HG02623 (cell line): ENCODE data around the gene IRX4.

ENCODE experiments used
- ATAC-seq: cut with Tn5 transposase; IDR thresholded peaks from one replicate; pipeline ENCODE4 v1.9.1; 2021; ENCODE audit warnings: moderate library complexity; ENCODE audit not compliant: unreplicated experiment

Gene IRX4

DNA sequence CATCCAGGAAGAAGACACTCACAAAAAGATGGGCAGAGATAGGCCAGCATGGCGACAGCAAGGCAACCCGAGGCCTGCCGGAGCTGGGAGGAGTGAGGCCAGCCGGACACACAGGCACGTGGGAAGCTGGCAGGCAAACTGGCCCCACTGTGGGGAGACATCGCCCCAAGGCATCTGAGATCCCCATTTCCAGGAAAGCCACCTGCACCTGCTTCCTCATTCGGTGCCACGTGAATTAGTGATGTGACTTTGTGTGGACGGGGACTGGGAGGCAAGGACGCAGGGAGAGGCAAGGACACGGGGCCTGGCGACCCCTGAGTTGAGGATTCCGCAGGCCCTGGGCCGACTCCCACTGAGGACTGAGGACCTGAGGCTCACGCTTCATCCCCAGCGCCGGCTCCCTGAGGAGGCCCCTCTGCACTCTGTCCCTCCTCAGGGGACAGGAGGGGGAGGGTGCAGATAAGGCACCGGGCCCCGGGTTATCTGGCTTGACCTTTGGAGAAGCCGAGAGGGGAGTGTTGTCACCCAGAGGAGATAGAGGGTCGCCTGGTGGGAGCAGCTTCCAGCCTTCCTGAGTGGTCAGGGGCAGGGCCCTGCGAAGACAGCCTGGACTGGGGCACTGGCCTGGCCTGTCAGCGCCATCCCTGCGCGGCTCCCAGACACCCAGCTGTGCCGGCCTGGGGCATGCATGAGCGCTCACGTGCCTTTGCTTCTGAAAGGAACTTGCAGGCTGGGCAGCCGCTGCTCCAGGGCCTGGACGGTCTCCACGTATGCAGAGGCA is 41.8 kb downstream of the IRX4 start:
- no peak for ATAC-seq

DNA sequence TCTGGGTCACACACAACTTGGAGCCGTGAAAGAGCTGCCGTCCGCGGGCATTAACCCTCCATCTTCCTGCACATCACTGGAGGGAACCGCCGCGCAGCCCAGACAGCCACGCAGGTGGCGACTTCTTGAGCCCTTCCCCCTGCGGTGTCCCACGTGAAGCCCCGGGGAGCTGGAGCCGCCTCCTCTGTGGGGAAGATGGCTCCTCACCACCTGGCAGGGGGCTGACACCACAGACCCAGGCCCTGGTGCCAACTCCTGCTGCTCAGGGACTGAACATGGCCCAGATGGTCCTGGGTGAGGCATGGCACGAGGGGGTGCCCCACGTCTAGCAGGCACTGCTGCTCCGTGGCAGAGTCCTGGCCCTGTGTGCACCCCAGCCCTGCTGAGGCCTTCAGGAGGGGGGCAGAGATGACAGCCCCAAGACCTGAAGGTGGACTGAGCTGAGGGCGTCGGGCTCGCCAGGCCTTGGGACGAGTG is 42.6 kb downstream of the IRX4 start:
- ATAC-seq: no peak

DNA sequence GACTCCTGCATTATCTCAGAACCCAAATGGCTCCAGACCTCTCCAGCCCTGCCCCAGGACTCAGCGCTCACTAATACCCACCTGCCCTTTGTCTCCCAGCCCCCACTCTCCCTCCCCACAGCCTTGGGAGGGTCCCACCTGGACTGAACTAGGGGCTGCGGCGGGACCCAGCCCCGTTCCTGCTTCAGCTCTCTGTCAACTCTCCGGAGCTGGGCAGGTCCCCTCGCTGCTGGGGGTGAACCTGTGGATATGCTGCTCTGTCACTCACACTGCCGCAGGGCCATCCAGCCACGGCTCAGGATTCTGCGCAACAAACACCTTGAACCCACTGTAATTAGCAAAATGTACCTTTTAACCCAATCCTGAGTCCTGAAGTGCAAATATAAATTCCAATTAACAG is 44.7 kb downstream of the IRX4 start:
- ATAC-seq: no peak

DNA sequence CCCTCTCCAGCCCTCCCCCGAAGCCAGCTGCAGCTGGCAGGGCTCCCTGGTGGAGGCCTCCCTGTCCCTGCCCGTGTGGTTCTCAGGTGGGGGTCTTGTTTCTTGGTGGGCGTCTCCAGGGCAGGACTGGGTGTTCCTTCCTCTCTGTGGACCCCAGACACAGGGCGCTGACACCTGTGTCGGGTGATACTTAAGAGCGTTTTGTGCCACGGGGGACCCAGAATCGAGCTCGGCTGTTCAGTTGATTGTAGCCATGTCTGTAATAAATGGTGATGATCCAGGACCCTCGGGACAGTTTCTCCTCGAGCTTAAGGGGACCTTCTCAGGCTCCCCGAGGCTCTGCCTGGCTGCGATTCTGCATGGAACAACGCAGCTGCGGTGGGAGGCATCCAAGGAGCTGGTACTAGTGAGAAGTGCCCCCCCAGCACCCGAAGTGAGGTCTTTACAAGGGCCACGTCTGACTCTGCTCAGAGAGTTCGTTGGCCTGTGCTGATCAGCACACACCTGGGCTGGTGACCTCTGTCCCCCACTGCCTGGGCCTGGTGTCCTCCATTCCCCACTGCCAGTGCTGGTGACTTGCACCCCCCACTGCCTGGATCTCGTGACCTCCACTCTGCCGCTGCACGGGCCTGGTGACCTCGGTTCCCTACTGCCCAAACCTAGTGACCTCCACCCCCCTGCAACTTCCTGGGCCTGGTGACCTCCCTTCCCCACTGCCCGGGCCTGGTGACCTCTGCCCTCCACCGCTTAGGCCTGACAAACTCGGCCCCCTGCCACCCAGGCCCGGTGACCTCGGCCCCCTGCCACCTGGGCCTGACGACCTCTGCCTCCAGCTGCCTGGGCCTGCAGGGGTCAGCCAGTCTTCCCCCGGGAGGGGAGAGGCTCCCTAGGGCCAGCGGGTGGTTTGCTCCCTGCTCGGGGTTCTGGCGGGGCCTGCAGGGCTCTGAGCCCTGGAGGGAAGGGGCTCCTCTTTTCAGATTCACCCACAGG is 45.5 kb downstream of the IRX4 start:
- ATAC-seq: no peak

DNA sequence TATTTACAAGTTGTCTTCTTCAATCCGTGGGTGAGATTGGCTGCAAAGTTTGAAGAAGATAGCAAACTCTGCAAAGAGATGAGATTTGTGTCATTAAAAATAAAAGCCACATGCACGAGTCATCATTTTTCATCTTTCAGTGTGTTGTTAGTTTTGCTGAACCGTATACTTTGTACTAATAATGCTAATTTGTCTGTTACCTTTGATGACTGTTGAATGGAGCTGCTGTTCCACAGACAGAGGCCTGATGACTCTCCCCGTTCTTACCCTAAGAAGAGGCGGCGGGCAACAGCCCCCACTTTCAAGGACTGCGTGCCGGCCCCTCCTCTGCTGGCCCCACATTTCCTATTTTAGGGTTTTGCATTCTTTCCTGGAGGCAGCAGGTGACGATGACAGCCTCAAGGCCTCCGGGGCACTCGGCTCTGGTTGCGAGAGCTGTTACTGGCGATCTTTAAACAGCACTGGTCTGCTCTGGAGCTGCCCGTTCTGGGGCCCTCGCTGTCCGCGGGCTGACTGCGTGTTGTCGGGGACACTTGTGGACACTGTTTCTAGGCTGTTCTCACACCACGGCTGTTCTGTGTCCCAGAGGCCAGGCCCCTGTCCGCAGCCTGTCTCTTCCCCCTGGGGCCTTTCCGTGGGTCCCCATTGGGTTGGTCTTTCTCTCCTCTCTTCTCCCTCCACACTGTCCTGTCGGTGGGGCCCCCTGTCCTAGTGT is 46.4 kb downstream of the IRX4 start:
- no peak for ATAC-seq

DNA sequence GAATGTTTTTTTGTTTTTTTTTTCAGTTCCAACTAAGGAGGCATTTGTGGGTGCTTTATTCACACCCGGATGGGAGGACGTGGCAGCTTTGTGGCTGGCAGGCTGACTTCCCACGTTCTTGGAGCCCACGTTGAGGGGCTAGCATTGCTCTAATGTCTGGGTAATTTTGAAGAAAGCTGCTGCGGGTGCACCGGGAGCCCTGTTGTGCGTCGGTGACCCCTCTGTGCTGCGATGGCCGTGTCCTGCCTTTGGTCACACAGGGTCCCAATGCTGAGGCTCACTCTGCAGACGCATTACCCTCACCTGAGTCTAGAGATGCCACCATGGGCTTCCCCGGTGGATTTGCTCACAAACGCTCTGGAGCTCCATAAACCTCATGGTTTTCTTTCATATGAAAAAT is 47.3 kb downstream of the IRX4 start:
- ATAC-seq: no peak

DNA sequence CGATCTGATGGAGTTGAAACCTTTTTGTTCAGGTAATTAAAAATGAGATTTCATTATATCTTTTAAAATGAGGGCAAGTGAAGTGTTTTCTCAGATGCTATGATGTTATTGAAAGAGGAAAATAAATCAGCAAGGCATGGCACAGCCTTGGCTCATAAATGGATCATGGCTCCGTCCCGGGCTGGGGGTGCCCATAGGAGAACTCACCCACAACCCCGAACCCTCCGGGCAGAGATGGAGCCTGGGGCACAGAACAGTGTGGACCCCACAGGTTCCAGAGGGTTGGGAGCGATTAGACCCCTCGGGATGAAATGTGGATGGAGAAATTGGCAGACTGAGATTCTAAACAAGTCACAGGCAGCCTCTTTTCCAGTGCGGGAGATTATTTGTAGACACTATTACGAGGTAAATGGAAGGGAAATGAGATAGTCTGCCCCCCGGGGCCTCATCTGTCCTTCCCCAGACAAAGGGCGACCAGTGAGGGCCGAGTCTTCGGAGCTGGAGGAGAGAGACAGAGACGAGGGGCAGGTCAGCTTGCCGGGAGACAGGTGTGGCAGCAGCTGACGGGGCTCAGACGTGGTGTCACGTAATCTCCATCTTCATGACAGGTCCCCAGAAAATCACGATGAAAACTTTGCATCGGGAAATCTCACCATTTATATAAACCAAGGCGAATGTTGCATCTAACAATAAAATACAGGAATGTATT is 47.9 kb downstream of the IRX4 start:
- no peak for ATAC-seq

DNA sequence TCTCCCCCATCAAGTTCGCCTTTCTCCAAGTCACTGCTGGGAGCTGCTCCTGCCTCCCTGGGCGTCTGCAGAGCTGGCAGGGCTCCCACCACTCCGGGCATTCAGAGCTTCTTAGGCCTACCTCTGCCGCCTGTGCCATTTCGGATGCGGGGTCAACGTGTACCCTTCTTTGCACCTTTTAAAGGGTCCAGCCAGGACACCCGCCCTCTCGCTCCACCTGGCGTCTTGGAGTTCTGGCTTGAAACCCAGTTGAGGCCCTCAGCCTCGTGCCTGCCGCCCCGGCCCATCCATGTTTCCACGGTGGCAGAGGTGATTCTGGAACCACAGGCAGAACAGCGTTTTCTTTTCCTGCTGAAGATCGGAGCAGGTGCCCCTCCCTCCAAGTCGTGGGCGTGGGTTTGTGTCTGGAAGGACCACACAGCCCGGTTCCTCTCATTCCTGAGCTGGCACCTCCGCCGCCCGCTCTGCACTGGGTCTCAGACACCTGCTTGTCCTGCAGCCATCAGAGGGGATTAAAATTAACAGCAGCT is 48.6 kb downstream of the IRX4 start:
- ATAC-seq: no peak

DNA sequence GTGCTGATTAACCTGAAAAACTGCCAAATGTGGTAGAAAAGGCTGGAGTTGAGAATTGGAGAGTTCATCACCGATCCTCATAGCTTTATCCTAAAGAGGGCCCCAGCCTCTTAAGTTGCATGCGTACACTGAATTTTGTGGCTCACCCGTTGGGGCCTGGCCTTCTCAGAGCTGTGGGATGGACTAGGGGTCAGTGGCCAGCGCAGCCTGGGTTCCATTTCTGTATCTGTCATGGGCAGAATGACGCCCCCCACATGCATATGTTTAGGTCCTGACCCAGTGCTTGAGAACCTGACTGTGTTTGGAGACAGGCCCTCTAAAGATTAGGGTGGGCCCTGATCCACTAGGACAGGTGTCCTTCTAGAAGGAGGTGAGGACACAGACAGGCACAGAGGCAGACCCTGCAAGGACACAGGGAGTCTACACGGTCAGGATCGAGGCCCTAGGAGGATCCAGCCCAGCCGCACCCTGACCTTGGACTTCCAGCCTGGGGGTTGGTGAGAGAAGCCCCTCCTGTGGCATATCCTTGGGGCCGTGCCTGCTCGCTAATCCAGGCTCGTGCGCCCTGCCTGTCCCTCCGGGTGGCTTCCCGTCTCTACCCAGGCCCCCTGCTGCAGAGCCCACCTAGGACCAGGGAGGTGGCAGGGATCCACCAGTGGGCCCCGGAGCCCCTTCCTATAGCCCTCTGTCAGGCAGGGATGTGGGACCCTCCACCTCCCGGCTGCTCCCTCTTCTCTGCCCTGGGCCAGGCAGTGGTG is 49.3 kb downstream of the IRX4 start:
- no peak for ATAC-seq

DNA sequence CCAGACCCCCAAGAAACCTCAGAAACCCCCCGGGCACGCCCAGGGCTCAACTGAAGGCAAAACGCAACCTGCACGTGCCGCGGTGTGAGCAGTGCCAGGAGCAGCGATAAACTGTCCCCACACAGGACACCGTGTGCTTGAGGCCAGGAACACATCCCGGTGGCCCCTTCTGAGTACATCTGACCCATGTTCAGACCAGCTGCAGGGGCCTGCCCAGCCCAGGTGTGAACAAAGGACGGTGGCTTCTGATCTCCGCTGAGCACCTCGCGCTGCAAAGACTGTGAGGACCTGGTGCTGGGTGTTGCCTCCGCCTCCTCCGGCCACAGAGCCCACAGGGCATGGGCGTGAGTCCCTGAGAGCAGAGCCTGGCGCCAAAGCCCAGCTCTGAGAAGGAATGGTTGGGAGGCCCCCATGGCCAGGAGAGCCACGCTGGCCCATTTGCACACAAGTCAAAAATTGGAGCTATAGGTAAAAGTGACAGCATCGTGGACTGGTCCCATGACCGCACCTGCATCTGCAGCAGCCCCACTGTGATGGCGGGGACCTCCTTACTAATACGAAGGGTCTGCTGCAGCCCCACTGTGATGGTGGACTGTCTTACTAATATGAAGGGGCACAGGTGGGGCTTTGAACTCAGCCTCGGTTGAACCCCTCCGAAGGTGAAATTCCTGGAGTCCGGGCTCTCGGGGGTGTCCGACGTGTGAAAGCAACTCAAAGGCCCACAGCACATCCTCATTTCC is 50.0 kb downstream of the IRX4 start:
- no peak for ATAC-seq

DNA sequence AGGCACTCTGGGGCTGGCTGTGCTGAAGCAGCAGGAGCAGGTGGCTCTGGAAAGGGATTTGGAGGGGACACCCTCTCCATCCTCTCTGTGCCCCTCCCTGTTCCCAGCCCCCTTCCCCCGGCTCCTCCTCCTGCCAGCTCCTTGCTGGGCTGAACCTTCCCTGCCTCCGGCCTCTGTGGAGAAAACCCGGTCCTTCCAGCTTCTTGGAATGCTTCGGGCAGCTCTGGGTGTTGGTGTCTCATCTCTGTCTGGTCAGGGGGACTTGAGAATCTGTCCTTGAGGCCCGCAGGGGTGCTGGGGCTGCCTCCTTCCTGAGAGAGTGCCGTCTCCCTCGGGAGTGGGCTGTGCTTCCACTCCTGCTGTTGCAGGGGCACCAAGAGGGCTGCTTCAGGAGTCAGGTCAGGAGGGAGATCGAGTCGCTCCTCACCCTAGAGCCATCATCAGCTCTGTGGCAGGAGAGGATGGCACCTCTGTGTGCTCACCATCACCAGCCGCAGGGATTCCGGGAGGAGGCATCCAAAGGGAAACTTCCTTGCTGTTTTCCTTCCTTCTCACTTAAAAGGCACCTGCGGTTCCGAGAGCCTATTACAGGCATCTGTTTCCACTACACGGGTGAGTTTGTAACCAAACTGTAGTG is 50.9 kb downstream of the IRX4 start:
- ATAC-seq: no peak

DNA sequence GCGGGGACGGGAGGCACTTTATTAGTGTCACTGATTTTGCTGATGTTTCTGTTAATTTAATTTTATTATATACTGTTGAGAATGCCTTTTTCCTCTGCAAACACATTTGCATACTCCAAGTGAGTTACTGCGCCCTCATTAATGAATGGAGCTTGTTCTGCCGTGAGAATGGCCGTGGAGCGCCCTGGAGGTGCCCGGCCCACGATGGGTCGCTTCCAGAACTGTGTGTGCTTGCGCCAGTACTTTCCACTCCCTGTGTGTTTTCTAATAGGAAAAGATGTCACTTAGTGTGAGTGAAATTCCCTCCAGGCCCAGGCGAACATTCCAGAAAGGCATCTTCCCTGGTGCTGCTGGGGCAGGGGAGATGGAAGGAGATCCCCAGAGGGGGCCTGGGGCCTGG is 51.5 kb downstream of the IRX4 start:
- no peak for ATAC-seq

DNA sequence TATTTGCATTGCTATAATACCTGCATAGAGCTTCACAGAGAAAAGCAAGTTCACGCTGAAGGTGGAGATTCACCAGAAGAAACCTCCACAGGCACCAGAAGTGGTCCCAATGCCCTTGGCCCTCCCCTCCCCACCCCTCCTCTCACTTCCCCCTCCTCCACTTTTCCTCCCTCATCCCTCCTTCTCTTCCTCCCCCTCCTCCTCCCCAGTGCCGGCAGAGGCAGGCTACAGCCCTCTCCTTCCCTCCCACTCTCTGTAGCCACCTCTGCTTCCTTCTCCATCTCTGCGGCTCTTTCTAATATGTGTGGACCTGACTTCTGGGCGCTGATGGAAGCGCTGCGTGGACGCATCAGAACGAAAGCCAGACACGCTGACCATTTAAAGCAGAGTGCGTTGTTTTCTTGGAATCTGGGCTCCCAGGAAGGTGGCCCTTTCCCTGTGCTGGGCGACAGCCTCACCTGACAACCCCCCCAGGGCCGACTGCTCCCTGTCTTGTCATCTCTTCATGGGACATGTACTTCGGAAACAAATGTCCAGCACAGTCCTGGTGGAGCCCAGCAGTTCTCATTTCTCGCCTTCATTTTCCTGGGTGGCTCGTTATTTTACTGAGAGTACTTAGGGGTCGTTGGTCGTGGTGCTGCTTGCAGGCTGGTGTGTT is 52.0 kb downstream of the IRX4 start:
- no peak for ATAC-seq

DNA sequence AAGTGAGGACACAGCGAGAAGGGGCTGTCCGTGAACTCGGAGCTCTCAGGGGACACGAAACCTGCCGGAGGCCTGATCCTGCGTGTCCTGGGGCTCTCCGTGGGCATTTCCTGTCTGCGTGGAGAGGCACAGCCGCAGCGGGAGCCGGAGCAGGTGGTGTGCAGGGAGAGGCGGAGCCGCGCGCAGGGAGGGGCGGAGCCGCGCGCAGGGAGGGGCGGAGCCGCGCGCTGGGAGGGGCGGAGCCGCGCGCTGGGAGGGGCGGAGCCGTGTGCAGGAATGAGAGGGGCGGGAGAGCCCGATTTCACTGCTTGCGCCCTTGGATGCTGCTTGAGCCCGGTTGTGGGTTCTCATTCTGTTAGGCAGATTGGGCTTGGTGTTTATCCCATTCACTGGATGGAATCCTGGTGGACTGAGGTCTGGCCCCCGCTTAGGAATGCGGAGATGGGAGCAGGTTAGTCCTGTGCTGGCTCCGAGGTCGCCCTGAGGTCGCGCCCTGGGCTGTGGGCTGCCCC is 54.8 kb downstream of the IRX4 start:
- ATAC-seq: no peak
